ENCODE results near the gene DUSP8.

DUSP8 gene

DNA sequence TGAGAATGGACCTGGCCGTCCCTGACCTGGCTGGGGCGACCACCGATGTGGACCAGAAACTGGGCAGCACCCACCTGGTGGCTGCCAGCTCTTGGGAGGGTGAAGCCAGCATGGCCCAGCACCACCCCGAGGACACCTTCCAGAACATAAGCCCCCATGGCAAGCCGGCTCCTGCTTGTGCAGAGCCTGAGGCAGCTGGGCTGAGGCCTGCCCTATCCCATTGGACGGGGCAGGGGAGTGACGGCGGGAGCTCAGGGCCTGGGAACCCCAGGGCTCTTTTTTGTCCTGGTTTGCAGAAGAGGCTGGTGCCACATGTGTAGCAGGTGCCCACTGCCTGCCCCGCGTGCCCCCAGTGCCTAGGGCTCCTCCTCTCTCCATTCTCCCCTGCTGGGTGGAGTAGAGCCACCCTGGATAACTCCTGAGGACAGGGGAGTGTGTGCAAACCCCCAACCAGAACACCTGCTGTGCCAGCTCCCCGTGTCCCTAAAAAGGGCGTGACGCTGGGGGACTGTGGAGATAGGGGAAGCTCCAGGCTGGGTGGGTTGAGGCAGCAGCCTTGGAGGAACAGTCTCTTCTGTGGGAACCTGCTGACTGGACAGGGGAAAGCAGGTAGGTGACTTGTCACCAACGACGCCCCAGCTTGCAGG is 11.9 kb downstream of the DUSP8 start:
- no peak for TF ChIP-seq GATA3 (IDR thresholded peaks at IDR 0.05; ENCODE audit: low read depth, low read length)
- TF ChIP-seq GATA2 (IDR thresholded peaks at IDR 0.05; ENCODE audit: low read depth, low read length), result no peak

DNA sequence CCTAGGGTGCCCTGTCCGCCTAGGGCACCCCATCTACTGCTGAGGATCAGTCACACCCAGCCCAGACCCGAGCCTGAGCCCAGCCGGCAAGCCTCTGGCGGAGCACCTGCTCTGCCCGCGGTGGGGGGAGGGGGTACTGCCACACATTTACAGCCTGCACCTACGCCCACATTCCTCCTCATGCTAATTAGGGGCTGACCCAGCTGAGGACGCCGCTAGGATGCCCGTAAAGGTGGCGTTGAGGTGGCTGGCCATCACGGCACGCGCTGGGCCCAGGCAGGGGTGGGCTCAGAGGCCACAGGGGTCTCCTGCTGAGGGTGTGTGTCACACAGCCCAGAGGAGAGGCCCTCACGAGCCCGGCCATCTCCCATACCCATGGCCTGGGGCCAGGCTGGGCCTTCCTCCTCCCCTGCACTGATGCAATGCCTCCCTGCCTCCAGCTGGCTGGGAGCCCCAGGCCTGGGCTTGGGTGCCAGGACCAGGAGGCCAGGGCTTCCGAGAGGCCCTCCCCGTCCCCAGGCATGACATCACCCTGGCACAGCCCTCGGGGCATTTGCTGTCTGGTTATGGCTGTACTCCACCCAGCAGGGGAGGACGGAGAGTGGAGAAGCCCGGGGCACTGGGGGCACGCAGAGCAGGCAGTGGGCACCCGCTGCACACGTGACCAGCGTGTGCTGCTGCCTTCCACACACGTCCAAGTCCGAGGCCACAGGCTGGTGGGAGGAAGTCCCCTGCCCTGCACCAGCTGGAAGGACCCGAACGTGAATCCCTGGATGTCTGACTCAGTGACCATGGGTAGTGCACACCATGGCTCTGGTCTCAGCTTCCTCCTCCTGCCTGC is 12.7 kb downstream of the DUSP8 start:
- TF ChIP-seq GATA2 (IDR thresholded peaks at IDR 0.05; ENCODE audit: low read depth, low read length) (no peak), GATA3 (IDR thresholded peaks at IDR 0.05; ENCODE audit: low read depth, low read length) (no peak)

DNA sequence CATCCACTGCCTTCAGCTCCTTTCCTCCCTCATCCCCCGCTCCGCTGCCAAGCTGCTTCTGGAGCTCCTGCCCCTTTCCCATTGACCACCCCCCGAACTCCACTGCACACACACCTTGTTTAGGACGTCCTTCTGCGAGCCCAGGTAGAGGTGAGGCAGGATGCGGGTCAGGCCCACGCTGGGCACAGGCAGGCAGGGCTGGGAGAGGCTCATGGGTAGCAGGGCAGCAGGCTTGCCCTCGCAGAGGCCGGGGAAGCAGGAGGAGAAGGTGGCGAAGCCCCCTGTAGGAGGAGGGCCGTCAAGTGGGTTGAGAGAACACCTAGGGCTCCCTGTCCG is 13.3 kb downstream of the DUSP8 start:
- TF ChIP-seq GATA3 (IDR thresholded peaks at IDR 0.05; ENCODE audit: low read depth, low read length) (no peak), GATA2 (IDR thresholded peaks at IDR 0.05; ENCODE audit: low read depth, low read length) (no peak)

DNA sequence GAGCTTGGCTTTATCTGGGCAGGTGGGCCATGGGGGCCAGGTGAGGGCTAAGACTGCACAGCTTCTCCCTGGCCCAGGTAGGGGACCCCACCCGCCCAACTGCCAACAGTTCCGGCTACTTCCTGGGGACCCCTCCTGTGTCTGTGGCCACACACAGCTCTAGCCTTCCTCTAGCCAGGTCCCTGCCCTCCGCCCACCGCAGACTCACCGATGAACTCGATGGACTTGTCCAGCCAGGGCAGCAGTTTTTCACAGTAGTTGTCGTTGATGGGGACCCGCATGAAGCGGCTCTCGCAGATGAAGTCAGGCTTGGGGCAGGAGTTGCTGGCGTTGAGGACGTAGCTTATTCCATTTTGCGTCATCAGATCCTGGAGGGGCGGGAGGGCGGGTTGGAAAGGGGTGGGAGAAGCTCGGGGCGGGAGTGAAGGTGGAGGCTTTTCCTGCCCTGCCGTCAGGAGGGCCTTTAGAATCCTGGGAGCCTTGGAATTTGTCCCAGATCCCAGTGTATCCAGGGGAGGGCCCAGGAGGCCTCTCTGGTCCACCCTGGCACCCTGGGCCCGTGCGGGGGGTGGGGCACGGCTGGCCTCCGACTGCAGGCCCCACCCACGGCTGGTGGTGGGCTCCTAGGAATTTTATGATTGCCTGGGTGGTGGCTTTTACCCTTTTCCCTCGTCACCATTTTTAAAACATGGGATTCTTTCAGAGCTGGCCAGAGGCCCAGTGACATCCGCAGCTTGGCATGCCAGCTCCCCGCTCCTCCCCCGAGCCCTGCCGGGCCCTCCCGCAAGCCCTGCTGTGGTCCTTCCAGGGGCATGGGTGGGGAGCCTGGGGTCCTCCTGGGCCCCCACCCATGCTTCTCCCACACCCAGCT is 13.9 kb downstream of the DUSP8 start:
- TF ChIP-seq GATA3 (IDR thresholded peaks at IDR 0.05; ENCODE audit: low read depth, low read length) (no peak), GATA2 (IDR thresholded peaks at IDR 0.05; ENCODE audit: low read depth, low read length) (no peak)

DNA sequence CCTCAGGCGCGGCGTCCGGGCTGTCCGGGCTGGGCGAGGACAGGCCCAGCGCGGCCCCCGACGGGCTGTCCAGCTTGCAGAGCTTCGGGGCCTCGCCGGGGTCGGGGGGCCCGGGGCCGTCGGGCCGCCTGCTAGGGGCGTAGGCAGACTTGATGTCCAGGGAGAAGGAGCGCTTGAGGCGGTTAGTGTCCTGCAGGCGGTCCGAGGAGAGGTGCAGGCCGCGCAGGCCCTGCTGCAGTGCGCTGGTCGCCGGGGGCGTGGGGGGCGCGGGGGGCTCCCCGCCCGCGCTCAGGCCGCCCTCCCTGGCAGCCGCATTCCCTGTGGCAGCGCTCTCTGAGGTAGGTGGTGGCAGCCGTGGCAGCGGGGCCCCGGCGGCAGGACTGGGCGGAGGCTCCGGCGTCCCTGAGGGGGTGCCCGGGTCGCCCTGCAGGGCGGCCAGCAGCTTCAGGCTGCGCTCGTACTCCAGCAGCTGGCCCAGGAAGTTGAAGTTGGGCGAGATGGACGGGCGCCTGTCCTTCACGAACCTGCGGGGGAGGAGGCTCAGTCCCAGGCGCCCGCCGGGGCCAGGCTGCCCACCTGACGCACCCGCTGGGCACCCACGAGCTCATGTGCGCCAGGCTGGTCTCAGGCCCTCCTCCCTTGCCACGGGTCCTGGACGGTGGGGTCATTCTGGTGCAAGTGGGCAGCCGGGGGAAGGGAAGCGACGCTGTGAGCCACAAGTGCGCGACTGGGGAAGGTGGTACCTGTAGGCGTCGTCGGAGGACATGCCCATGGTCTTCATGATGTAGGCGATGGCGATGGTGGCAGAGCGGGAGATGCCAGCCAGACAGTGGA is 14.8 kb downstream of the DUSP8 start:
- no peak for TF ChIP-seq GATA3 (IDR thresholded peaks at IDR 0.05; ENCODE audit: low read depth, low read length)
- TF ChIP-seq GATA2 (IDR thresholded peaks at IDR 0.05; ENCODE audit: low read depth, low read length), result no peak

DNA sequence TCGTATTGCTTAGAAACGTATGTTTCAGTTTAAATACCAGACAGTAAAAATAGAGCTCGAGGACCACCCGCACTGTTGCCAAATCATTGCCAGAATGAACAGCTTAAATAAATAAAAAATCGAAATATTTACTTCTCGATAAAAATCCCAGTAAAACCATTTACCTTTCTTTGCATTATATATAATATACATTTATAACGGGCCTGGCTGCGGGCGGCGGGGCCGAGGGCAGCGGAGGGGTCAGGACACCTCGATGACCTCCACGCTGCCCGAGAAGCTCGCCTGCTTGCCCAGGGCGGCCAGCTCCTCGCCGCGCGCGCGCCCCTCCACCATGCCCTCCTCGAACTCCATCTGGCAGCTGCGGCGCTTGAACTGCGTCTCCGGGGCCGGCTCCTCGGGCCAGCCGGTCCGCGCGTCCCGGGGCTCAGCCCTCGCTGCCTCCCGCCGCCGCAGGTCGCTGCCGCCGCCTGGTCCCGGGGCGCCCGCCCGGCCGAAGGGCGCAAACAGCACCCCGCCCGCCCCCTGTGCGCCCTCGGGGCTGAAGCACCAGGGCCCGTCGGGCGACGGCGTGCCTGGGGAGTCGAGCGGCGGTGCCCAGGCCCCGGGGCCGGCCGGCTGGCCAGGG is 15.7 kb downstream of the DUSP8 start:
- TF ChIP-seq GATA3 (IDR thresholded peaks at IDR 0.05; ENCODE audit: low read depth, low read length) (no peak), GATA2 (IDR thresholded peaks at IDR 0.05; ENCODE audit: low read depth, low read length) (no peak)

DNA sequence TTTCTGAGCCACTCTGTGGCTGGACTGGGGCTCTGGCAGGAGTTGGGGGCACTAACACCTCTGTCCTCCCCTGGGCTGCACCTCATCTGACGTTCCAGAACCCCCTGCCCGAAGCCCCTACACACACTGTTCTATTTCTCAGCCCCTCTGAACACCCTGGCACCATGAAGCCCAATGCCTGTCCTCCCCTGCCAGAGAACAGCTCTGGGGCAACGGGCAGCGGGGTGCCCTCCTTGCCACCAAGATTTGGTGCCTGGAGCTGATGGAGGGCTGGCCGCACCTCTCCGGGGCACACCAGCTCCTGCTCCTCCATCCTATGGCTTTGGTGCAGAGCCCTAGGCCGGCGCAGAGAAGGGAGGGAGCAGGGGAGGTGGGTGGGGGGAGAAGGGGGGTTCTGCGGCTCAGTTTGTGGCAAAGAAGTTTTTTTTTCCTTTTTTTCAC is 16.3 kb downstream of the DUSP8 start:
- TF ChIP-seq GATA3 (IDR thresholded peaks at IDR 0.05; ENCODE audit: low read depth, low read length) (no peak), GATA2 (IDR thresholded peaks at IDR 0.05; ENCODE audit: low read depth, low read length) (no peak)

DNA sequence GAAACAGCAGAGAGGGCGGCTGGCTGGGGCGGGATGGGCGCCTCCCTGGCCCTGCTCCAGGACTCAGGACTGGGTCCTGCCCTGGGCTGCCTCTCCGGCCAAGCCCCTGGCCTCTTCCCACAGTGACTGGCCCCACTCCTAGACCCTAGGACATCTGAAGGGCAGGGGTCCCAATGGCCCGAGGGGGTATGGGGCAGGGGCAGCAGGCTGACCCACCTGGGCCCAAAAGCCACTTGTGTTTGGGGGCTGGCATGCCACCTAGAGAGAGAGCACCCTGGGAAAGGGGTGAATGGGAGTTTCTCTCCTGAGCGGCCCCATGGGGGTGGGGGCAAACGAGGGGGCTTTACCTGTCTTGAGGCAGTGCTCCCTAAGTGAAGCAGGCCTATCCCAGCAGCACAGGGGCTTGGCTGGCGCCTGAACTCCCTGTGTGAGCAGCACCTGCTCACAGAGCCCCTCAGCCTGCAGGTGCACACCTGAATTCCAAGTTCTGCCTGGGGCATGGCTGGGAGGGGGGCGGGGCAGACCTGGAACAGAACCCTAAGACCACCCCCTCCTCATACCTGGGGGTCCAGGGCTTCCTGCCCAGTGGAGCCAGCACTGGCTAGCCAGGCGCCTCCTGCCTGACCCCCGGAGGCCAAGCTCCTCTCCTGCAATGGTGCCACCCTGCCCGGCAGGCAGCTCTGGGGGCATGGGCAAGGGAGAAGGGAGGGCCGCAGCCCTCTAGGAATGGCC is 16.9 kb downstream of the DUSP8 start:
- TF ChIP-seq GATA2 (IDR thresholded peaks at IDR 0.05; ENCODE audit: low read depth, low read length), result no peak
- TF ChIP-seq GATA3 (IDR thresholded peaks at IDR 0.05; ENCODE audit: low read depth, low read length), result no peak

DNA sequence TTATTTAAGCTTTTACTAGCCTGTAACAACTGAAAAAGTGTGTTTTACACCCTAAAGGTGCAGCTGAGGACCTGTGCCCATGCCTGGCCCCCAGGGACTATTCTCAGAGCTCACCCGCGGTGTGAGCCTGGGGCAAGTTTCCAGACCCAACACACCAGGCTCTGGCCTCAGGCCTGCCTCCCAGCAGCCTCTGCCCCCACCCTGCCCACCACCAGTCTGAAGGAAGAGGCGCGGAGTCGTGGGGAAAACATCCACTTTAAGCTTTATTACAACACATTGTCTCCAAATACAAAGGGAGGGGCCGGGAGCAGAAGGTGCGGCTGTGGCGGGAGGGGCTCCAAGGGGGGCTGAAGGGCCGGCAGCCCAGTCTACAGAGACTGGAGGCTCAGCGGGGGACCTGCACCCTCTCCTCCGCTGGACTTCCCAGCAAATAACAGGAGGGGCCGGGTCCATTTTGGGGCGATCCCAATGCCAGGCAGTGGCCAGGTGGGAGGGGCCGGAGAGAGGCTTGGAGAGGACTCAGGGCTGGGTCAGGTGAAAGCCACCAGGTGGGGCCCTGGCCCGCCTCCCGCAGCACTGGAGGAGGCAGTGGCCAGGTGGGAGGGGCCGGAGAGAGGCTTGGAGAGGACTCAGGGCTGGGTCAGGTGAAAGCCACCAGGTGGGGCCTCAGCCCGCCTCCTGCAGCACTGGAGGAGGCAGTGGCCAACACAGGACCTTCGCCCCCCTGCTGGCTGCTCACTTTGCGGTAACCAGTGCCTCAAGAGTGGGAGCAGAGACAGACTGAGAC is 18.1 kb downstream of the DUSP8 start:
- TF ChIP-seq GATA2 (IDR thresholded peaks at IDR 0.05; ENCODE audit: low read depth, low read length) (no peak), GATA3 (IDR thresholded peaks at IDR 0.05; ENCODE audit: low read depth, low read length) (no peak)

DNA sequence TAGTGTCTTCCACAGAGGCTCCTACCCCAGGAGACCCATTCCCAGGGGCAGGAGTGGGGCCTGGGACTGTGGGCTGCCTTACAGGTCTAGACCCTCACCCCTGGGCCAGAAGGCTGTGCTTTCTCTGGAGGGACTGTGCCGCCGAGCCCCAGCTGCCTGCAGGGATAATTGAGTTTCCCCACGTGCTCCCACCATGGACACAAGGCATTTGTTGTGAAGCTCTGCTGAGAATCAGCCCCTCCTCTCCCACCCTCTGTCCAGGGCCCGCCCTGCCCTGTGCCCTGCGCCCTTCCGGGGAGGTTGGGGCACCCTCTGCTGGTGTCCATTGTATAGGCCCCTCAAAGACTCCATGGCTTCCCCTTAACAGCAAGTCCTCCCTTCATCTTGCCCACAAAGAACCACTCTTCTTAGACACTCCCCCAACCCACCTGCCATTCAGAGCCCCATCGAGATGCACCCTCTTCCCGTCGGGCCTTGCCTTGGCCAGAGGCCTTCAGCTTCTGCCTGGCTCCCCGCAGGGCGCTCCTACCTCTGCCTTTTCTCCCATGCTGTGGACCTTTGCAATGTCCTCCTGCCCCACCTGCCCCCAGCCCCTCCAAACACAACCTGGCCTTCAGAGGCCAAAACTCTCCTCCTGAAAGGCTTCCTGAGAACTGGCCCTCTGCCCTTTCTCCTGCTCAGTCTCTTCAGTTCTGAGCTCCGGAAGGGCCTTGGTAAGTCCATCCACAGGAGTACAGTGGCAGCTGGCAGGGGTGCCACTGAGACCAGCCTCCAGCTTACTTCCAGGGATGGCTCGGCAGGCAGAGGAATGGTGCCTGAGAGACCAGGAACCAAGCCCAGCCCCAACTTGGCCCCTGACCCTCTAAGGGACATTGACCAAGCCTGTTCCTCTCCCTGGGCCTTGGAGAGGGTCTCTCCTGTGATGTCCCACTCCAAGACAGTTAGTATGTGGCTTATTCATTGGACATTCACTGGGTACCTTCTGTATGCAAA is 22.4 kb downstream of the DUSP8 start:
- TF ChIP-seq GATA2 (IDR thresholded peaks at IDR 0.05; ENCODE audit: low read depth, low read length) (no peak), GATA3 (IDR thresholded peaks at IDR 0.05; ENCODE audit: low read depth, low read length) (no peak)

All from SH-SY5Y (cell line).